GM18502 (cell line): ENCODE results near the gene RBM4B.
"Not testable (repeated sequence)": the region's sequence is repeated elsewhere in the genome, so short reads cannot be mapped to it uniquely, and the experiment has no call there.

ENCODE experiments used
- ATAC-seq: cut with Tn5 transposase; IDR thresholded peaks from one replicate; pipeline ENCODE4 v1.9.1; 2021; ENCODE audit warnings: mild to moderate bottlenecking; ENCODE audit not compliant: unreplicated experiment, poor library complexity

RBM4B gene, protein sequence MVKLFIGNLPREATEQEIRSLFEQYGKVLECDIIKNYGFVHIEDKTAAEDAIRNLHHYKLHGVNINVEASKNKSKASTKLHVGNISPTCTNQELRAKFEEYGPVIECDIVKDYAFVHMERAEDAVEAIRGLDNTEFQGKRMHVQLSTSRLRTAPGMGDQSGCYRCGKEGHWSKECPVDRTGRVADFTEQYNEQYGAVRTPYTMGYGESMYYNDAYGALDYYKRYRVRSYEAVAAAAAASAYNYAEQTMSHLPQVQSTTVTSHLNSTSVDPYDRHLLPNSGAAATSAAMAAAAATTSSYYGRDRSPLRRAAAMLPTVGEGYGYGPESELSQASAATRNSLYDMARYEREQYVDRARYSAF

DNA sequence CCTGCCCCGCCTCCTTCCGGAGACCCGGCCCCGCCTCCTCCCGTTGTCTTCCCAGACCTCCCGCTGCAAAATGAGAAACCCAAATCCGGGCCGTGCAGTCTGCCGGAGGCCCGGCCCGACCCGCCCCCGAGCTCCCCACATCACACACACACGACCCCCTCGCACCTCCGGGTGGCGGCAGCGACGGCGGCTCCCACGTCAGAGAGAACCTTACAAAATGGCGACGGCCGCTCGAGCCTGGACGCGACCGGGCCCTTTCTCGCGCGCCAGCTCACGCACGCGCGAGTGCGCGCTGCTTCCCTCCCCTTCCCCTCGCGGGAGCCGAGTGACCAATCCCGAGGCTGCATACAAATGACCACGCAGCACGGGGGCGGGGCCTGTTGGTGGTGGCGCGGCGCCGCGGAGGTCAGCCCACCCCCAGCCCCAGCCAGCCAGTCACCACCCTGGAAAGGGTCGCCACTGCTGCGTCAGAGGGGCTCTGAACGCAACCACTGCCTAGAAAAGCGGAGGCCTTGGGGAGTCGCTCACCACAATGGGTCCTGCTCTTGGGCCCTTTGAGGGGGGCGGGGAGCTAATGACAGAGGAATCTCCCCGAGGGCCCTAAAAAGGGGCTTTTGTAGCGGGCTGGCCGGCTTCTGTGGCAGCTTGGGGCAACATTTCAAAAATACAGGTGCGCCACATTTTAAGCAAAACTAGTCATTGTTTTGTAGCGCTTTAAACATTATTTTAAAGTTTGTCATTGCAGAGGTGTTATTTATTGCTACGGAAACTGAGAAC, at the start of gene RBM4B:
Gene RBM4B (minus strand): TSS at position 289 of the 777 bp plus-strand sequence. CDS start 808 bp downstream, outside the sequence.
- ATAC-seq = peak; percentile 89

DNA sequence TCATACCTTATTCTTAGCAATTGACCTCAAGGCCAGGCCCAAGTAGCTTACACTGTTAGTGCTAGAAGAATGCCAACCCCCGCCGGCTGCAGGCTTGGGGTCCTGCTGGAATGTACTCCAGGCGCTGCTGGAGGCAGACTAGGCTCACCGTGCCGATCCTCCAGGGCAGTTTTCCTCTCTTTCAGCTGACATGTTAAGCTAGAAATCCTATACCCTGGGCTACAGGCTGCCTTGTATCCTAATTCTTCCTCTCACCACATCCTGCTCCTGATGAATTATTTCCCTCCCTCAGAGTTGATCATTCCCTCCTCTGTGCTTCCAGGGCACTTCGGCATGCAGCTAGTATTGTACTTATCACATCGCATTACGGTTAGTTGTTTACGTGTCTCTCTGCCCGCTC, 48.0 kb upstream of the RBM4B start:
- no peak for ATAC-seq

DNA sequence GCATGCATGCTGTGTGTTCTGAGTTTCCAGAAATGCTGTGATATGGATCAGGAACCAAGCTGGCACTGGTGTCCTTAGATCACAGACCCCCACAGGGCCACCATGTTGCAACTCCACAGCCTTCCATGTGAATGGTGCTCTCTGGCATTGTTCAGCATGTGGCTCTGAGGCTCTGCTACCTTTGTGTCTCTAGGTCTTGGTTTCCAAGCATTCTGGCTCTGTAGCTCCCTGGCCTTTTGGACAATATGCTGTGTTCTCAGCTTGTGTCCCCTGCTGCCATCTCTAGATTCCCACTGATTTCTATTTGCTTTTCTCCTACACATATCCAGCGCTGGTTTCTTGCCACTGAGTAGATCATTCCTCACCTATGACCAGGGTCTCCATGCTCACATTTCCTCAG, 47.4 kb upstream of the RBM4B start:
- ATAC-seq = no peak

DNA sequence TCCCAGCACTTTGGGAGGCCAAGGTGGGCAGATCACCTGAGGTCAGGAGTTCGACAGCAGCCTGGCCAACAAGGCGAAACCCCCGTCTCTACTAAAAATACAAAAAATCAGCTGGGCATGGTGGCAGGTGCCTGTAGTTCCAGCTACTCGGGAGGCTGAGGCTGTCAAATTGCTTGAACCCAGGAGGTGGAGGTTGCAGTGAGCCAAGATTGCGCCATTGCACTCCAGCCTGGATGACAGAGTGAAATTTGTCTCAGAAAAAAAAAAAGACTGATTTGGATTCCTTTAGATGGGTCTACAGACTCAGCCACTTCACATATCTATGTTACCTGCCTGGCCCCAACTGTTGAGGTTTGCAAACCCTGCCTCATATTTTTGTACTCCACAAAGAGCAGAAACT, 46.5 kb upstream of the RBM4B start:
- ATAC-seq = not testable (repeated sequence)

DNA sequence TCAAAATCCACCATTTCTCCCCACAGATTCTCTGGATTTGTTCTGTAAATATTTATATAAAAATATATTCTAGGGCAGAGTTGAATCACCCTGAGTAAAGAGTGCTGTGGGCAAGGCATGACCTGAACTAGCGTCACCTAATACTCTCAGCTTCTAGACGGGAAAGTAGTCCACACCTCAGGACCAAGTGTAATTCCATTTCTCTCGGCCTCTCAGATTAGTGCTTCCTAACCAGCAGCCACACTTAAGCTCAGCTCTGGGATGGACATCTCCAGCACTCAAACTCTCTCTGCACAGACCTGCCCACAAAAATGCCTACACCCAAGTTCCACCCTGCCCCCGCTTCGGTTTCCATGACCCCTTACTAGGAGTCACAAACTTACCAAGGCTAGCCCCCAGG, 46.0 kb upstream of the RBM4B start:
- no peak for ATAC-seq

DNA sequence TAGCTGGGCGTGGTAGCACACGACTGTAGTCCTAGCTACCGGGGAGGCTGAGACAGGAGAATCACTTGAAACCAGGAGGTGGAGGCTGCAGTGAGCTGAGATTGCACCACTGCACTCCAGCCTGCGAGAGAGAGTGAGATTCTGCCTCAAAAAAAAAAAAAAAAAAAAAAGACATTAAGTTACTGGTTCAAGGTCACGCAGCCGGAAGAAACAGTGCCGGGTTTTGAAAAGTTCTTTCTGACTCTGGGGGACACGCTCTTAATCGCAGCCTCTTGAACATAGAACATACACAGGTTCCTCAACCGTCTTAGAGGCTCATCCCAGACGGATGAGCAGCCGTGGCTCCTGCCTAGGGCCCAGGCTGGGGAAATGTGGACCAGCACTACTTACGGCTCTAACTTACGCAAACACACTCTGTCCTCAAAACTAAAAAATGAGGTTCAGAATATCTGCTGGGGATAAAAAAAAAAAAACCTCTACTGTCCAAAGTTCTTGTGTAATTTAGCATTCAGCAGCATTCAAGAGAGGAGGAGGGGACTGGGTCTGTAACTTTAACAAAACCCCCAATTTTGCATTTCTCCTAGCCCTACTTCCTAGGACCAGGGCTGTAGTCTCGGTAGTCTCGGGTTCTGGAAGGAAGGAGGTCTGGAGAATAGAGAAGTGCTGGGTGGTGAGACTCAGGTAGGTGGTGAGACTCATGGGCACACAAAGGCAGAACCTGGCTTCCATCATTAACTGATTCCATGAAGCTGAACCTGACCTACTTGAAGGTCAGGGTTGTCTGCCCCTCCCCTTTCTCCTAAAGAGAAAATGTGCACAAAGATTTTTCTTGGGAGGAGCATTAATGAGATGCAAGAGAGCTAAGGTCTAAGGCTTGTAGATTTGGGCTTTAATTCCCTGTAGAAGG, 45.3 kb upstream of the RBM4B start:
- ATAC-seq = no peak

DNA sequence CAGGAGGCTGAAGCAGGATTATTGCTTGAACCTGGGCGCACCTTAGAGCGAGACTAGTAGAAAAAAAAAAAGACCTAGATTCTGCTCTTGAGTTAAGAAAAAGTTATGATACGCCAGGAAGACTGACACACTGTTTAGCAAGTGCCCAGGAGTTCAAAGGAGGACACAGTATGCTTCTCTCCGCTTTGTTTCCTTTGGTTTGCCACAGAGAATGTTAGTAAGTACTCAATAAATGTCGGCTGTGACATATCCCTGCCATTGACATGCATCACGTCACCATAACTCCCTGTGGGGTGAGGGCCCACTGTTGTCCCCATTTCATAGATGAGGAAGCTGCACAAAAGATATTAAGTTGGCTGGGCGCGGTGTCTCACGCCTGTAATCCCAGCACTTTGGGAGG, 44.3 kb upstream of the RBM4B start:
- ATAC-seq = no peak

DNA sequence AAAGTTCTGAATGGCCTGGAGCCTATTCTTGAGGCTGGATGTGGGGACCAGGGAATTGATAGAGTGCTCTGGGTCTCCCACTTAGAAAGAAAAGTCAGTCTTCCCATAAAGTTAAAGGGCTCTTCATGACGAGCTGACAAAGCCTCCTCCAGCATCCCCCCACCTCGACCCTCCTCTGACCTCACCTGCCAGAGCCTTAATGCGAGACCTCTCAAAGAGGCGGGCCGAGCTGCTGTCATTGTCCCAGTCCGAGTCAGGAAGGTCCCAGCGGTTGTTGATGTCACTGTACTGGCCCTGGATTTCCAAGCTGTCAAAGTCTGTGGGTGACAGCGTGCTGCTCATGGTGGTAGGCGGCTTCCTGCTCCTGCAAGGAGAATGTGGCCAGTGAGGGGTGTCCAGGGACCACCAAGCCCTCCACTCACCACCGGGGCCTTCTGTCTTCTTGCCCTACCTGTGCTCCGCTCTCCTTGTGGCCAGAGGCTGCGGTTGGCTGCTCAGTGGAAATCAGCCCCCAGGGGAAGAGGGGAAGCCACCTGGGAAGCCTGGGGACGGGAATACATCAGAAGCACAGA, 43.3 kb upstream of the RBM4B start:
- no peak for ATAC-seq

DNA sequence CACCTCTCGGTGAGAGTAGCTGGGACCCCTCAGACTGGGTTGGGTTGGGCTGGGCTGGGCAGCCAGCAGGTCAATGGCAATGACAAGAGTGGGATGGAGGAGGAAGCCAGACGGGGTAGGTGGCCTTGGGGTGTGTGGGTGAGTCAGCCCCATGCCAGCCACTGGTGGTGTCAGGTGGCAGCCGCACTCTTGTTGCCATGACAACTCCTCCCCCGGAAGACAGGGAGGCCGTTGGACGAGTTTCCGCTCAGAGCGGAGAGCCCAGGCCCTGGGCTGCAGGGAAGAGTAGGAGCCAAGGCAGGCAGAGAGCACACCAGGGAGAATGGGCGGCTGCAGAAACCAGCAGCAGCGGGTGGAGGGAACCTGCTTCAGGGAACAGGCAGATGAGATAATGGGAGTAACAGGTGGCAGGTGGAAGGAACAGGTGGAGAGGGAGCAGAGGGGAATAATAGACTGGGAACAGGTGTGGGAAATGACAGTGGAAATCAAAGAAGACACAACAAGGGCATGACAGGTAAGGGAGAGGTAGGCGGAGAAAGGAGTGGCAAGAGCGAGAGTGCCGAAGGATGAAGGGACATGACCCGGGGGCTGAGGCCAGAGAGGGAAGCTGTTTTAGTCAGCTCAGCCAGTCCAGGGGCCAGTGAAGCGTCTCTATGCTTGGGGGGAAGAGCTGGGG, 42.7 kb upstream of the RBM4B start:
- no peak for ATAC-seq

DNA sequence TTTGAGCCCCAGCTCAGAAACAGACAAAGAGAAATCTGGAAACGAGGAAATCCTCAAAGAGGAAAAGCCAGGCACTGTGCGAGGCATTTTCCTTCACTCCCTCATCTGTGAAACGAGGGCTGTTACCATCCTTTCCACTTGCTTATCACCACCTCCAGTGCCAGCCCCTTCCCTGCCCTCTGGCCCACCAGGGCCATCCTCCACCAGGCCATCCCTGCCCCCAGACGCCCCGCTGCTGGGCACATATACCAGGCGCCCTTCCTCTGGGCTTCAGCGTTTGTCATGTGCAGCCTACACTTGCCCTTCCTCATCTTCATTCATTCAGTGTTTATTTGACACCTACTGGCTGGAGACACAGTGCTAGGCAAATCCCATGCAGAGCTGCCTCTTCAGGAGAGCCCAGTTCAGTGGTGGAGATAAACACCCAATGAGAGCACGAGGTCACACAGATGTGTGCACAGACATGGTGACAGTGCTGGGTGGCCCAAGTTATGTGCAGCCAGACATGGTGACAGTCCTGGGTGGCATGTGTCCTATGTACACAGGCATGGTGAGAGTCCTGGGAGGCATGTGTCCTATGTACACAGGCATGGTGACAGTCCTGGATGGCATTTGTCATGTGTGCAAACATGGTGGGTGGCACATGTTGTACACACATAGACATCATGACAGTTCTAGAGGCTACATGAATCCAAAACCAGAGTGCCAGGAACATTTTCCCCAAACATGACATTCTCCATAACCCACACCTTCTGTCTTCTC, 41.6 kb upstream of the RBM4B start:
- no peak for ATAC-seq

DNA sequence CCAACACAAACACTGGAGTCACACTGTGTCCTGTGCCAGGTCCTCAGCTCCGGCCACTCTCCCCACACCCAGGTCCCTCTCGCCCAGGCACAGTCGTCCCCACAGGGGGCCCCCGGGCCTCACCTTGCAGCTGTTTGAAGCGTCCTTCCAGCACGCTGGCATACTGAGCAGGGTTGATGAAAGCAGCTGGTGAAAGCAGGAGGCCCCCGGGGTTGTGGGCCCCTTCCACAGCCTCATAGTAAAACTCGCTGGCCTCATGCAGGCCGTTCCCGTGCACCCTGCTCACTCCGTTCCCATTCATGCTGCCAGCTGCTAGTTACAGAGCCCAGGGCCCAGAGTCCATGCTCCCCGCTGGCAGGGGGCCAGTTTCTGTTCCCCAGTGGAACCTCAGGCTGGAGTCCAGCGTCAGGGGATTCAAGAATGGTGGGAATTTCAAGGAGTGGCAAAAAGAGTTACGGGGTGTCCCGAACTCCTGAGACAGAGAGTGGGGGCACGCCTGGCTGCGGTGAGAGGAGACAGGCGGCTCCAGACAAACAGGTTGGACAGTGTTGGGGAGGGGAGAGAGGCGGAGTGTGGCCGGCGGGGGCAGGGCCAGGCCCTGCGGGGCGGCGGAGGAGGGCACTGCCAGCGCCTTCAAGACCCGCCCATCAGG, 40.8 kb upstream of the RBM4B start:
- ATAC-seq = no peak

DNA sequence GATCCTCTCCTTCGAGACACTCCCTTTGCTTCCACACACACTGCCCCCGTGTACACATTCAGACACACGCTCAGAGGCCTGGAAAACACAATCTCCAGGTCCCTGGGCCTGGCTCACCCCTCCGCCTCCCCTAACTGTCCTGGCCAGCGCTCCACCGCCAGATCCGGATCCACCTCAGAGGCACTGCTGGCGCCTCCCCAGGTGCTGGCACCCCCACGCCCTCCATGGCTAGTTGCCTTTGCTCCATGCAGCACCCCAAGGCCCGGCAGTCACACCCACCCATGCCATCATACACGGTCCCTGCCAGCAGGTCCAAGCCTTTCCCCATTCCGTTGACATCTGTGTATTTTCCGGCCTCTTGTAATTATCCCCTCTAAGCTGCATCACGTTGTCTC, 40.2 kb upstream of the RBM4B start:
- no peak for ATAC-seq

DNA sequence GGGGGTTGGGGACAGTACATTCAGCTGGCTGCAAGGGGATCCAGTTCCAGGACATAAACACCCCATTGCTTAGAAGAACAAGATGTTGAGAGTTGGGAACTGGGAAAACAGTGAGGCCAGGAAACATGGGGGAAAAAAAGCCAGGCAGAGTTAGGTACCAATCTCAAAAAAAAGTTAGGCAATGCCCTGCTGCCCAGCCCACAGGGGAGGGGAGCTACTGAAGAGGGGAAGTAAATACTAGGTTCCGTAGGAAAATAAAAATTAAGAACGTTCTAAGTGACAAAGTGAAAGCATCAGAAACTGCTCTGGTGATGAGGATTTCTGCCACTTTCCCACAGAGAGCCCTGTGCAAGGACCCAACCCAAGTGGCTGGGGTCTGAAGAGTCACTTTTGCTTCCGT, 39.3 kb upstream of the RBM4B start:
- ATAC-seq = no peak

DNA sequence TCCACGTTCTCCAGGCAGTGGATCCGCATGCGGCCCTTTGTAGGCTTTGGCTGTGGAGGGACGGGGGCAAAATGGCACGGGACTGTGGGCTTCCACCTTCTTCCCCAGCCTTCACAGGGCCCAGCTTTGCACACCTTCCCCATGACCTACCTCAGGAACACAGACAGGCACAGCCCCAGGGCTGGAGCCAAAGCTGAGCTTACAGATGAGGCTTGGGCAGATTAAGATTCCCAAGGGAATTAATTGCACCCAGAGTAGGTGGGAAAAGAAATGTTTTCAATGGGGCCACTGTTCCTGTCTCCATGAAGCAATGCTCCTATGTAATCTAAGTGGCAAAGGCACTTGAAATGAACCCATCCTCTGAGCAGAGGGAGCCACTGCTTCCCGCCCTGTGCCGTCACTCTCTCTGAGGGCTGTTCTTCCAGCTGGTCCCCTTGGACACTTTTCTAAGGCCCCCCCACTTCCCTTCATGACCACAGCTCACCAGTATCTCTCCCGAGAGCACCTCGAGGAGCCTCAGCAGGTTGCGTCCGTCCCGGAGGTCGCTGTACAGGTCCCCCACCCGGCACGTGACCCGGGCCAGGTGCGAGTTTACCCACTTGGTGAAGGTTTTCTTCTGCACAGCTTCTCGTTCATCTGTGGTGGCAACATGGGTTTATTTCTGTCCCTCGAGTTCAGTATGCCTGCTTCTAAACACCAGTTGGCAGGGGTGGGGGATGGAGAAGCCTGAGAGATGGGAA, 37.8 kb upstream of the RBM4B start:
- no peak for ATAC-seq

DNA sequence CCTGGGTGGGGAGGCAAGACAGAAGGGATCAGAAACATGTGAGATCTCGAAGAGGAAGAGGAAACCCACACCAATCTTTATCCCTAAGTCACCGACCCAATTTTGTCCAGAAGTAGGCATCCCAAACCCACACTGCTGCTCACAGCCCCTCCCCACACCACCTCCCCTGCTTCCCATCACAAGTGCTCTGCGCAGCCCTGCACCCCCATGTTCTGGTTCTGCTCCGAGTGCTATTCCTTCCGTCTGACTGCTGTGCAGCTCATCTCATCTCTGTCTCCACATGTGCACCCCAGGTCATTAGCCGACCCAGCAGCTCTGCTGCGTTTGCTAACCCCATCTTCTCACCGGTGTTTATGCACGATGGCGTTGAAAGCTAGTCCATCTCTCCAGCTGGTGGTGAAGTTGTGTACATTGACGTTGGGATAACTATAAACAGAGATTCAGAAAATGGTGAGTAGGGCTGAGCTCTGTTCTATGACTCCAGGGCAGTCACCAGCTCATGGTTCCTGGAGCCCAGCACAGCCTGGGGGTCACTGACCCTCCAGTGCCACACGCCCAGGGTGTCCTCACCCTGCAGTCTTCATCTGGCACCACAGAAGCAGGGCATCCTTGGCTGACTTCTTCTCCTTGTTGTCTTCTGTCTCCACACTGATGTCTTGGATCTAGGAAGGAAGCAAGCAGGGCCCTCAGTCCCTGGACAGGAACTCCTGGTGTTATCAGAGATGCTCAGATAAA, 36.2 kb upstream of the RBM4B start:
- ATAC-seq = no peak

DNA sequence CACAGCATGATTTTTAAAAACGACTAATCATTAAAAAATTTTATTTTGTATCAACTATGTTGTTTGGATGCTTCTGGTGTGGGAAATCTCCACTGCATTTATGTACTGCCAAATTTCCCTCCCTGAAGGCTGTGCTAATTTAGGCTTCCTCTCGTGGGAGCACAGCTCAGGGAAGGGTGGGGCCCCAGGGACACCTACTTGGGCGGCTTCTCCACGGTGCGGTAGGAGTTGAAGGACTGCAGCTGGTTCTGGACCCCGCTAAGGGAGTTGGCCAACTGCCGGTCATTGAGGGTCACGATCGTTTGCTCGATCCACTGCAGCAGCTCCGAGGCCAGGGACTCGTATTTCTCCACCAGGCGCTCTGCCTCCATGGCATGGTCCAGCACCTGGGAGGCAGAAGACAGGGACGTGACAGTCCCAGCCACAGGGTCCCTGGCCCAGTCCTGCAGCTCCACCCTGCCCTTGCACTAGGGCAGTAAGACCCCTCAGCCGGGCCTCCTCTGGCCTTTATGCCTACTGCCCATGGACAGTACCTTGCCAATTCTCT, 32.8 kb upstream of the RBM4B start:
- ATAC-seq = no peak

DNA sequence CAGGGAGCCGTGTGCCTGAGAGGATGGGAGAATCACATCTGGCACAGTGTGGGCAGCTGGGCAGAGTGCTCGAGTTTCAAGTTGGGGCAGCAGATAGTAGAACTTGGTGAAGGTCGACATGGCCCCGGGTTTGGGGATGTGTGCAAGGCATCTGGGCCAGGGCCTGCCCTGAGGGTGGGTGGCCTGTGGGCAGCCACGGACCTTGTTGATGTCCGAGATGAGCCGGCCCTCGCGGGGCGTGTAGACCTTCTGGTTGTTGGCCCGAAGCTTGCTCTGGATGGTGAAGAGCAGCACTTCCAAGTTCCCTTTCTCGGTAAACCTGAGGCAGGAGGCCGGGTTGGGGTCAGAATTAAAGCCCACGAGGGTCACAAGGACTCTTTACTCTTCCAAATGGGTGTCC, 31.0 kb upstream of the RBM4B start:
- ATAC-seq = no peak
